Measurements from ENCODE around the gene CEP43. TPM values are rescaled to one million over a fixed set of nuclear protein-coding genes. Genes with fewer than 3 reads are reported as not detected.

Gene CEP43
- total RNA-seq, 1 donor from 2014 or later: 33.9 TPM

GRCh38 chr6:166969390-166970002 lies 29.7 kb upstream of the CEP43 start:
- DNase-seq (ENCODE audit: low read depth): no peak

DNA sequence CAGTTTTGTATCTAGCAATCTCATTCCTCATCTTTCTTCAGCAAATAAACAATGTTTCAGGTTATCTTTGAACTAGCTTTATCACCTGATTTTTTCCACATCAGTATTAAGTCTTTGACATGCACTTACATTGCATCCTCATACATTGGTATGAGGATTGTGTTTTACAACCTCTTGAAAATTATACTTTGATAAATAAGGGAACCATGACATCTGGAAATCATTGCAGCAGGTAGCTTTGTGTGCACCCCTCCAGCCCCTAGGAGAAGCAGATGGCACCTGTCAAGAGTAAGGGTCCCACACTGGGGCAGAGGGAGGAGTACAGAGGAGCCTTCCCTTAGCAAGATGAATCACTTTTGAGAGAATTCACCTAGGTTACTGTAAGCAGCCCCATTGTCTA lies 29.1 kb upstream of the CEP43 start:
- DNase-seq (ENCODE audit: low read depth): no peak

DNA sequence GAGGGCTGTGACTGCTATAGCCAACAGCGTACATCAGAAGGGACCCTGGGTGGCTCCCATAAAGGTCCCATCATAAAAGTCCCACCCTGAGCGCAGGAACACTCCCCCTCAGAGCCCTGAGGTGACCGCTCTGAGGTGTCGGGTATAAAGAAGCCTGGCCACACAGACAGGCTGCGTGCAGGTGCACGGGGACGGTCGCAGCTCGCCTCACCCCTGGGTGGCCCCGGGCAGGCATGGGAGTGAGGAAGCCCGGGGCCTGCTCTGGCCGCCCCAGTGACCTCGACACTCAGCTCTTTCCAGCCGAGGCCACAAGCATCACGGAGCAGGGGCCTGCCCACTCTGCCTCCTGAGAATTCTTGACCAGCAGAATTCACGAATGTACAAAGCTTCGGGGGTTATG lies 28.4 kb upstream of the CEP43 start:
- no peak for DNase-seq (ENCODE audit: low read depth)

- no peak for DNase-seq (ENCODE audit: low read depth)
Measured at GRCh38 chr6:166971271-166971670, 27.9 kb upstream of the CEP43 start.

- DNase-seq (ENCODE audit: low read depth): no peak
Measured at GRCh38 chr6:166972101-166972500, 27.1 kb upstream of the CEP43 start.

DNA sequence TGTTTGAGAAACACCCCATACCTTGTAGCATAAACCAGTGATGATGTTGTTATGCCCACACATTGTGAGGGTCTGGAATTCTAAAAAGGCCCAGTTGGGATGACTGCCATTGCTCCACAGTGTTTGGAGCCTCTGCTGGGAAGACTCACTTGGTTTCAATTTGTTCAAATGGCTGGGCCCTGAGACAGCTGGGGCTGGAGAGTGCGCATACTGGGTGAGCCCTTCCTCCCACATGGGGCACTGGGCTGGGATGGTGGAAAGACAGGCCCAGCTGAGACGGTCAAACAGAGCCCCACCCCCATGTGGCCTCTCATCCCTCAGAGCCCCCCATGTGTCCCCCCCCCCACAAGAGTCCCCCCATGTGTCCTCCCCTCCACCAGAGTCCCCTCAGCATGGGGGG lies 22.6 kb upstream of the CEP43 start:
- no peak for DNase-seq (ENCODE audit: low read depth)

DNA sequence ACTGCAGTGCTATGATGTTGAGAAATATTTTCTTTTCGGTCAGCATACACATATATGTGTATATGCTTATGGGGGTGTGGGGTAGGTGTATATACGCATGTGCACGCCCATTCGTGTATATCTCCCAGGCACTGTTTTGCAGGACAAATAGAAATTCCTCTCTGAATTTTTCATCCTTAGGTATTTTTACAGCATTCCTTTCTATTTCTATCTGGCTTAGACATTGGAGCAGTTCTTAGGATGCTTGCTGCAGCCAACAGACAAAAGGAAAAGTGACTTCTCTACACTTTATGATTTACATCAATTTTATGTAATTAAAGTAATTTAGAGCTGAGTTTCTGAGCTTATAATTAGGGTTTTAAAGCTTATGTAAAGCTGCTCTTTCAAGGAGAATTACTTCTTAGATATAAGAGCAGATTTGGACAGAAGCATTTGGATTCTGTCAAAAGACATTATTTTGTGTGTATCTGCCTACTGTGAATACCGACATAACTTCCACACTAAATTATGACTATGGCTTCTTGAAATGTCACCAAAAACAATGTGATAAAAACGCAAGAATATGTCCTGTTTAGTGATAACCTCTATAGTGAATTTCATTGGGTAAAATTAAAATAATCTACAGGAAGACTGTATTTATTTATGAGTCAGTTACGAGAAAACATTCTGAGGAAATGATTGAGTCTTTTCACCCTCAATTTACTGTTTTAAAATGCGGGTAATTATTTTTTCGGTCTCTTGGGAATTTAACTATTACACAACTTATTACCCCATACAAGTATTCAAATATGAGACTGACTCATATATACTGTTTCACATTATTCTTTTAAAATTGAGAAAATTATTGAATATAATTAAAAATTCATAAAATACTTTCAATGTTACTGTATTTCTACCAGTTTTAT lies 21.3 kb upstream of the CEP43 start:
- DNase-seq (ENCODE audit: low read depth): no peak

DNA sequence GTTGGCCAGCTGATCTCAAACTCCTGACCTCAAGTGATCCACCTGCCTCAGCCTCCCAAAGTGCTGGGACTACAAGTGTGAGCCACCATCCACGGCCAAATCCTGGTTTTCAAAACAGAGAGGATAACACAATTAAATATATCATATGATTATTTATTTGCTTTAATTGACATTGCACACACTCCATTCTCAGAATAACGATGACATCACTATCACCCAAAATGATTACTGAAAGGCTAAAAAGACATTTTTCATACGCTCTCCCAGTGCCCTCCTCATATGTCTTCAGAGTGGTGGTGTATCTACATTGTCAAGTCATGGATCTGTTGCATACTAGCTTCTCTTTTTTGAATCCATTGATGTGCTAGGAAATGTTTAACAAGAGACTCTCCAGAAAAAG lies 18.5 kb upstream of the CEP43 start:
- DNase-seq (ENCODE audit: low read depth): no peak

- DNase-seq (ENCODE audit: low read depth): no peak
Measured at GRCh38 chr6:166987448-166987847, 11.7 kb upstream of the CEP43 start.

- DNase-seq (ENCODE audit: low read depth): no peak
Measured at GRCh38 chr6:166987930-166988329, 11.3 kb upstream of the CEP43 start.

DNA sequence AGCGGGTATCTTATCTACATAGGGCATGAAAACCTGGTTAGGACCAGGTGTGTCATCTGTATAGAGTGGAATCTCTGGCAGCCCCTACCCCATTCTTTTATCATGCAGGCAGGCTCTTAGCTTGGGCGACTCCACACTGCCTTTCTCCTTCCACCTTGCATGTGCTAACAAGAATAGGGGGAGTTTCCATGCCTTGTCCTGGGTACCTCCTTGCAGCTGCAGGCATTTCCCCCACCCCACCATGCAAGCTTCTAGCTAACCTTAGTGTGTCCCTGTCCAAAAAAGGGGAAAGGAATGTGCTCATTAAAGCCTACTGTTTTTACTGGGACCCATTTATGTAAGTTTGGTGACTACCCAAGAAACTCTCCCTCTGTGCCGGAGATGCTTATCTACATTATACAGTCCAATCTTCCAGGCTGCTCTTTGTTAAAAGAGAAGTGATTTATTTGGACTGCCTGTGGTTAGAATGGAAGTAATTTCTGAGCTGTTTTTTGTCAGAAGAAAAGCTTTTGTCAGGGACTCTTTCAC lies 10.5 kb upstream of the CEP43 start:
- no peak for DNase-seq (ENCODE audit: low read depth)

DNA sequence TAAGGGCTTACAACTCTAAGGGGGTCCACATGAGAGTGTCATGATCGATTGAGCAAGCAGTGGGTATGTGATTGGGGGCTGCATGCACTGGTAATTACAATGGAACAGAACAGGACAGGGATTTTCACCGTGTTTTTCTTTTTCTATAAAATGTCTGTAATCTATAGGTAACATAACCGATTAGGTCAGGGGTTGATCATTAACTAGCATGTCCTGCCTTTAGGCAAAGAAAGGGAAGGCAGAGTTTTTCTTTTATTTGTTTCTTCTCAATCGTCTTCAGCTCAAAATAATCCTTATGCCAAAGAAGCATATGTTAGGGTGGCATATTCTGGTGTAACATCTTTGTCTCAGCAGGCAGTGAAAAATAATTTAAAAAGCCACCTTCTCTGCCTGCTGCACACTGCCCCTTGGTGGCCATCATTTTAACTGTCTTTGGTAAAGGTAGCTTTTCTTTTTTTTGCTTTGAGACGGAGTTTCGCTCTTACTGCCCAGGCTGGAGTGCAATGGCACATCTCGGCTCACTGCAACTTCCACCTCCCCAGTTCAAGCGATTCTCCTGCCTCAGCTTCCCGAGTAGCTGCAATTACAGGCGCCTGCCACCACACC lies 9.7 kb upstream of the CEP43 start:
- DNase-seq (ENCODE audit: low read depth): peak; percentile 49

DNA sequence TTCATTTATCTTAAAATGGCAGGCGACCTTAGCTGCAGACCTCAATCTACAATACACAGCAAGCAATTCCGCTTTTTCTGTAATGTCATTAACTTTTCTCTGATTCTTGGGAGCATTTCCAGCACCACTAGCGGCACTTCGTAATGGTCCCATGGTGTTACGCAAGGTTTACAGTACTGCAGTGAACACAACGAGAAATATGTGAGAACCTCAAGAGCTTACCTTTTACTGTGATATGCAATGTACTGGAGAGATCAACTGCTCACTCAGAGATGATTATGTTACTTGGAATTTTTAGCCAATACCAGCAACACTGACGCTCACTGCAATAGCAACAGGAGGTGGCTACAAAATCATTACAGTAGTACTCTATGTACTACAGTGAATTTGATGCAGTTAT lies 2.8 kb upstream of the CEP43 start:
- DNase-seq (ENCODE audit: low read depth): peak; percentile 32

DNA sequence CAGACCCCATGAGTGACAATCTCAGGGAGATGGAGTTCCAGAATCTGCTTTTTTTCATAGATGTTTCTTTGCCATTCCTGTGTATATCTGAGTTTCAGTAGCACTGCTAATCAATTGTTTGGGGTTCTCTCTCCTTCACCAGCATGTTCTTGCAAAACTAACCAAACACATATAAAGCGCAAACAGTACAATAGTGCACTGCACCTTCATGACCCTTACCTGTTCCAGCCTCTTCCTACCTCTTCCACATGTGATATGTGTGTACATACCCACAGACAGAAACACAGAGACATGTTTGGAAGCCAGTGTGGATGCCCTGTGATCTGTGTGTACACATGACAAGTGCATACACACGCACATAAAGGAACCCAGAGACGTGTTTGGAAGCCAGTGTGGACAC lies 1.8 kb upstream of the CEP43 start:
- no peak for DNase-seq (ENCODE audit: low read depth)

DNA sequence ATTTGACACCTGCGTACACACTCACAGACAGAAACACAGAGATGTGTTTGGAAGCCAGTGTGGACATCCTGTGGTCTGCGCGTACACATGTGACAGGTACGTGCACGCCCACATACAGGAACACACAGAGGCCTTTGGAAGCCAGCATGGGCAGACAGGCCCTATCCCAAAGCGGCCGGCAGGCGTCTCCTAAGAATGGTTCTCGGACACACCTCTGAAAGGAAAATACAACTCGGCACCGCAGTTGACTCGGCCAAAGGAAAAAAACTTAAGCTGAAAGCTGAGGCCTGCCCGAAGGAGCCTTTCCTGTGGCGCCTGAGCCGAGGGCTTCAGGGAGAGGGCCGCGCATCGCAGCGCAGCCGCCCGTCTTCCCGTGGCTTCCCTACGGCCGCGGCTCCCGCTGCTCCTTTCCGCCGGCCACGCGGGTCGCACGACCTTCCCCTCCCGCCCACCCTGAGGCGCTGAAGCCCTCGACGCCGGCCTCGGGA lies 1.4 kb upstream of the CEP43 start:
- peak; percentile 72 for DNase-seq (ENCODE audit: low read depth)

- no peak for DNase-seq (ENCODE audit: low read depth)
Measured at GRCh38 chr6:166998256-166999144, 697 bp upstream of the CEP43 start.

- no peak for DNase-seq (ENCODE audit: low read depth)
Measured at GRCh38 chr6:166999884-167000253, 672 bp downstream of the CEP43 start.

DNA sequence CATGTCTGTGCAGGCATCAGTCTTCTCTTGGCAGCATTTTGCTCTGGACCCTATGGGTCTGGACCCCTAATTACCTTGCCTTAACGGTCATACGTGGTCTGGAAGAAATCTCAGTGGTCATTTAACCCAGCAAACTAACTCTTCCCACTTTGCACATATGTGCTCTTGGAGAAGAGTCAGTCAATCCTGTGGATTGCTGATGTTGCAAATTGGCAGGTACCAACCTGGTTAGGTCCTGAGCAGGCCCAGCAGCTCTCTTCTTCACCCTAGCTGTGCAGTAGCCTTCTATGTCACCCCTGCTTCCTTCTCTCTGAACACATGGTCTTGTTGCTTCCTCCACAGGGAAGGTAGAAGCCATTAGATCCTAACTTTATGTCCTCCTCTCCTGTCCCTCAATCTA lies 1.6 kb downstream of the CEP43 start:
- DNase-seq (ENCODE audit: low read depth): no peak

DNA sequence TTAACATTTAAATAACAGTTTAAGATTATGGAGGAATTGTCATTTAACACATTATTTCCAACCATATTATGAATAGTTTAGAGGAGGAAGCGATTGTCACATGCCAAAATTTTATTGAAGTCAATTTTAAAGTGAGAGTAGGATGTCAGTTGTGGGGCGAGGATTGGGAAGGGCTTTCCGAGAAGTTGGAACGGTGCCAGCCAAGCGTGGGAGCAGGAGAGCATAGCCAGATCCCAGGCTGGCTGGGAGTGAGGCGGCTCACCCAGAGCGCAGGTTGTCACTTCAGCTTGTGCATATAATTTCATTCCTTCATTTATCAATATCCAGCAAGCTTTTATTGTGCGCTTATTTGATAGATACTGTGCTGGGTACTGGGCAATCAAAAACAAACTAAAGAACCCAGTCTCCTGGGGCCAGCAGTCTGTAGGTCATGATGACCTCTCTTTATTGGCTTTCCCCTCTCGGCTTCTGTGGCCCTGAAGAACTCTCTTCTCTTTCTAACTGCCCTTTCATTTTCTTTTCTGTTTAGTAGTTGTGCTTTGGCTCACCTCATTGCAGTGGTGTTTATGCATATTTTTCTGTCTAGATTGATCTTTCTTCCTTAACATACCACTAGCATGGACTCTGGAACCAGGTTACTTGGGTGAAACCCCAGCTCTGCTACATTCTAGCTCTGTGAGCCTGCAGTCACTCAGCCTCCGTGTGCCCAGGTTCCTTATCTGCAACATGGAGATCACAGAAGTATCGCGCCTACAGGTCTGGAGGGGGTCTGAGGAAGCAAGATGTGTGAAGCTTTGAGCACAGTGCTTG lies 6.4 kb downstream of the CEP43 start:
- no peak for DNase-seq (ENCODE audit: low read depth)

- no peak for DNase-seq (ENCODE audit: low read depth)
Measured at GRCh38 chr6:167007985-167008384, 8.8 kb downstream of the CEP43 start.

- no peak for DNase-seq (ENCODE audit: low read depth)
Measured at GRCh38 chr6:167013067-167013466, 13.9 kb downstream of the CEP43 start.

Measured in renal cortical epithelial cell (primary cell).